Type B pancreatic cell (in vitro differentiated cells): ENCODE data around the gene NUP85. TPM values are rescaled to one million over a fixed set of nuclear protein-coding genes. Genes with fewer than 3 reads are reported as not detected.
A peak's percentile ranks its signal among the peaks of the same experiment; 100 is the strongest.
"Not testable (repeated sequence)": the region's sequence is repeated elsewhere in the genome, so short reads cannot be mapped to it uniquely, and the experiment has no call there.

Experiments used
- DNase-seq: peaks from one replicate; pipeline ENCODE4 v3.0.0; 2021; ENCODE audit warnings: mixed read lengths; ENCODE audit not compliant: unreplicated experiment; ENCODE audit errors: extremely low spot score
- H3K27ac Mint-ChIP-seq: 2 replicates; pipeline ENCODE4 v1.8.0; 2021; ENCODE audit warnings: mild to moderate bottlenecking, mixed read lengths
- H3K27me3 Mint-ChIP-seq: 2 replicates; pipeline ENCODE4 v1.8.0; 2021; ENCODE audit warnings: mixed read lengths
- H3K36me3 Mint-ChIP-seq: 2 replicates; pipeline ENCODE4 v1.8.0; 2021; ENCODE audit warnings: mixed read lengths
- H3K4me1 Mint-ChIP-seq: one replicate; pipeline ENCODE4 v1.8.0; 2021; ENCODE audit warnings: mixed read lengths; ENCODE audit not compliant: unreplicated experiment
- H3K4me3 Mint-ChIP-seq: 2 replicates; pipeline ENCODE4 v1.8.0; 2021; ENCODE audit warnings: mild to moderate bottlenecking, mixed read lengths
- H3K9me3 Mint-ChIP-seq: 2 replicates; pipeline ENCODE4 v1.8.0; 2021; ENCODE audit warnings: mixed read lengths
- total RNA-seq: library from RNA; stranded (reverse); gene quantifications from 2 replicates; pipeline ENCODE4 v1.2.1, GENCODE V29; 2021; ENCODE audit warnings: low replicate concordance
- TF ChIP-seq, protein P1 (sequence below): fragments of 200-600 bp; sonication (generic); conservative IDR thresholded peaks from 2 replicates; pipeline ENCODE4 v1.5.0; 2021; ENCODE audit warnings: antibody characterized with exemption, mild to moderate bottlenecking

The NUP85 gene
- total RNA-seq, 1 donor from 2014 or later, result 84.1 TPM

DNA sequence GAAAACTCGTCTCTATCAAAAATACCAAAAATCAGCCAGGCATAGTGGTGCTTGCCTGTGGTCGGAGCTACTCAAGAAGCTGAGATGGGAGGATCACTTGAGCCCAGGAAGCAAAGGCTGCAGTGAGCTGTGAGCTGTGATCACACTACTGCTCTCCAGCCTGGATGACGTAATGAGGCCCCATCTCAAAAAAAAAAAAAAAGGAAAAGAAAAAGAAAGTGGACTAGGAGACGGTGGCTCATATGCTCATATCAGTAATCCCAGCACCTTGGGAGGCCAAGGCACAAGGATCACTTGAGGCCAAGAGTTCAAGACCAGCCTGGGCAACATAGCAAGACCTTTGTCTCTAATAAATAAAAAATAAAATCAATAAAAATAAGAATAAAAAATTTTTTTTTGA lies 13.9 kb upstream of the NUP85 start:
- Mint-ChIP-seq H3K4me1 (no peaks in the 10 kb centered on the region), H3K9me3 (no peaks in the 10 kb centered on the region), H3K36me3 (no peaks in the 10 kb centered on the region), H3K27ac (no peak overlapping the region), H3K4me3 (no peak overlapping the region), H3K27me3 (no peaks in the 10 kb centered on the region)
- no peak for DNase-seq
- TF ChIP-seq, protein P1, sequence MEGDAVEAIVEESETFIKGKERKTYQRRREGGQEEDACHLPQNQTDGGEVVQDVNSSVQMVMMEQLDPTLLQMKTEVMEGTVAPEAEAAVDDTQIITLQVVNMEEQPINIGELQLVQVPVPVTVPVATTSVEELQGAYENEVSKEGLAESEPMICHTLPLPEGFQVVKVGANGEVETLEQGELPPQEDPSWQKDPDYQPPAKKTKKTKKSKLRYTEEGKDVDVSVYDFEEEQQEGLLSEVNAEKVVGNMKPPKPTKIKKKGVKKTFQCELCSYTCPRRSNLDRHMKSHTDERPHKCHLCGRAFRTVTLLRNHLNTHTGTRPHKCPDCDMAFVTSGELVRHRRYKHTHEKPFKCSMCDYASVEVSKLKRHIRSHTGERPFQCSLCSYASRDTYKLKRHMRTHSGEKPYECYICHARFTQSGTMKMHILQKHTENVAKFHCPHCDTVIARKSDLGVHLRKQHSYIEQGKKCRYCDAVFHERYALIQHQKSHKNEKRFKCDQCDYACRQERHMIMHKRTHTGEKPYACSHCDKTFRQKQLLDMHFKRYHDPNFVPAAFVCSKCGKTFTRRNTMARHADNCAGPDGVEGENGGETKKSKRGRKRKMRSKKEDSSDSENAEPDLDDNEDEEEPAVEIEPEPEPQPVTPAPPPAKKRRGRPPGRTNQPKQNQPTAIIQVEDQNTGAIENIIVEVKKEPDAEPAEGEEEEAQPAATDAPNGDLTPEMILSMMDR, result no peak

DNA sequence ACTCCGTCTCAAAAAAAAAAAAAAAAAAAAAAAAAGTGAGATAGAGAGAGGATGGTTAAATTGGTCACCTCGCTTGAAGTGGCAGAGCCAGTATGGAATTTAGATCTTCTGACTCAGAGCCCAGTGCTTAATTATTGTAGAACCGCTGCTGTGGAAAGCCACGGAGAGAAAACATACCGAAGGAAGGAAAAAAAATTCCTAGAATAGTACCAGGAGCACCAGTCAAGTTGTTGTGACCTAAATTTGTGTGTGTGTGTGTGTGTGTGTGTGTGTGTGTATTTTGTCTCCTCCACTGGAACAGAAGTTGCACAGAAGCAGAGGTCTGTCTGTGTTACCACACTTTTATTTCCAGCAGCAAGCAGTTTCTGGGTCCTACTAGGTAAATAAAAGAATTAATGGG lies 10.6 kb upstream of the NUP85 start:
- Mint-ChIP-seq H3K4me3 (no peak overlapping the region), H3K27ac (no peak overlapping the region), H3K4me1 (no peaks in the 10 kb centered on the region), H3K27me3 (peaks cover 3% of the 10 kb centered on the region), H3K9me3 (no peaks in the 10 kb centered on the region), H3K36me3 (no peaks in the 10 kb centered on the region)
- TF ChIP-seq, protein P1, result no peak
- DNase-seq, result no peak

DNA sequence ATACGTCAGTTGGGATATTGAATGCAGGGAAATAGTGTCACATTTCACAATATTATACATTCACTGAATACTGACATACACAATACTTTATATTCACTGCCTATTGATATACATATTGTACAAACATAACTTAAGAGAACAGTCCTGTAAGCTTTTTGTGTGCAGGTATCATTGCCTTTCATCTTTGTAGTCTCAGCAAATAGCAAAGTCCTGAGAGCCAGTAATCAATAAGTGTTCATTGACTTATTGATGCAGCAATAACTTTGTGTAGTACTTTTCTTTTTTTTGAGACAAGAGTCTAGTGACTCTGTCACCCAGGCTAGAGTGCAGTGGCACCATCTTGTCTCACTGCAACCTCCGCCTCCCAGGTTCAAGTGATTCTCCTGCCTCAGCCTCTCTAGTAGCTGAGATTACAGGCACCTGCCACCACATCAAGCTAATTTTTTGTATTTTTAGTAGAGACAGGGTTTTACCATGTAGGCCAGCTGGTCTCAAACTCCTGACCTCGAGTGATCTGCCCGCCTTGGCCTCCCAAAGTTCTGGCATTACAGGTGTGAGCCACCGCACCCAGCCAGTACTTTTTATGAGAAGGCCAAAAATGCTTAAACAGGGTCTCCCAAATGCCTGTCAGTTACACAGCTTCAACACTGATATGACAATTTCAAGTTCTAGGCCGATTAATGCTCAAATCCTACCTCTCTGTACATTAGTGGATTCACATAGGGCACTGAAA lies 5.4 kb upstream of the NUP85 start:
- TF ChIP-seq, protein P1, result no peak
- Mint-ChIP-seq H3K4me3 (no peak overlapping the region), H3K4me1 (peaks cover 5% of the 10 kb centered on the region), H3K36me3 (no peaks in the 10 kb centered on the region), H3K9me3 (no peaks in the 10 kb centered on the region), H3K27ac (no peak overlapping the region), H3K27me3 (peaks cover 3% of the 10 kb centered on the region)
- DNase-seq, result no peak

DNA sequence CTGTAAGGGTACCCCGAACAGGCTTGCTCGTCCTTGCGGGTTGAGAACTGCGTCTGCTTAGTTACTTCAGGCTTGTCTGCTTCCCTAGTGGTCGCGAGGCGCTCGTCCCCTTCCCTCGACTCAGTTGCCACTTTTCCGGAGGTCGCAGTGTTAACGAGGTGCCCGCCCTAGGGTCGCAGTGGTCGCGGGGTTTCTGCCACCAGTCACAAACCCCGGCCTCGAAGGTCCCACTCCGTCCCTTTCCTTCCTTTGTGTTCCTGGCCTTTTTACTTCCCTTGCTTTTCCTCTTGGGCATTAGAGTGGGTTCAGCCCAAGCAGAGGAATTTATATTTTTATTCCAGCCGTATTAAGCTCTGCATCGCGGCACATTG lies 299 bp downstream of the NUP85 start:
- peak overlapping the region; percentile 99 for H3K27ac Mint-ChIP-seq
- DNase-seq, result no peak
- peak overlapping the region; percentile 96 for H3K4me3 Mint-ChIP-seq
- H3K4me1 Mint-ChIP-seq, result peaks cover 12% of the 10 kb centered on the region
- TF ChIP-seq, protein P1, result peak; percentile 56
- H3K9me3 Mint-ChIP-seq, result no peaks in the 10 kb centered on the region
- no peaks in the 10 kb centered on the region for H3K27me3 Mint-ChIP-seq
- peaks cover 6% of the 10 kb centered on the region for H3K36me3 Mint-ChIP-seq

DNA sequence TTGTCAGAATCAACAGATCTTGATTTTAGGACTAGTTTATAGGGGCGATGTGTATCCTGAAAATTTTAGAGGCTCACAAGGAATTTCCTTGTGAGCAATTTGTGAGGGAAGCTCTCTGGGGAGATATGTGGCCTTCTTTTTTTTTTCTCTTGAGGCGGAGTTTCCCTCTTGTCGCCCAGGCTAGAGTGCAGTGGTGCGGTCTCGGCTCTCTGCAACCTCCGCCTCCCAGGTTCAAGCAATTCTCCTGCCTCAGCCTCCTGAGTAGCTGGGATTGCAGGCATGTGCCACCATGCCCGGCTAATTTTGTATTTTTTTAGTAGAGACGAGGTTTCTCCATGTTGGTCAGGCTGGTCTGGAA lies 1.6 kb downstream of the NUP85 start:
- not testable (repeated sequence) for DNase-seq, H3K27me3 Mint-ChIP-seq, H3K9me3 Mint-ChIP-seq, H3K4me1 Mint-ChIP-seq
- H3K27ac Mint-ChIP-seq, result peak overlapping the region; percentile 99
- H3K36me3 Mint-ChIP-seq, result peaks cover 10% of the 10 kb centered on the region
- peak overlapping the region; percentile 96 for H3K4me3 Mint-ChIP-seq

DNA sequence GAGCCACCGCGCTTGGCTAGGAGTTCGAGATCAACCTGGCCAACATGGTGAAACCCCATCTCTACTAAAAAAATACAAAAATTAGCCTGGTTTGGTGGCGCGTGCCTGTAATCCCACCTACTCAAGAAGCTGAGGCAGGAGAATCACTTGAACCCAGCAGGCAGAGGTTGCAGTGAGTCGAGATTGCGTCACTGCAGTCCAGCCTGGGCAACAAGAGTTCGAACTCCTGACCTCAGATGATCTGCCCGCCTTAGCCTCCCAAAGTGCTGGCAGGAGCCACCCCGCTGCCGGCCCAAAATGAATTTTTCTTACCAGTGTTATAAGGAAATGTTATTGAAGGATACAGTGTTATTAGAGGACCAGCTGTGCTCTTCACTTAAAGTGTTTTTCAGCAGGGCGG lies 2.3 kb downstream of the NUP85 start:
- DNase-seq, result no peak
- Mint-ChIP-seq H3K4me3 (peak overlapping the region; percentile 65), H3K27ac (no peak overlapping the region), H3K36me3 (peaks cover 10% of the 10 kb centered on the region), H3K9me3 (no peaks in the 10 kb centered on the region), H3K27me3 (no peaks in the 10 kb centered on the region), H3K4me1 (peaks cover 7% of the 10 kb centered on the region)
- TF ChIP-seq, protein P1, result no peak
